GM23338 (cell line): ENCODE measurements around the gene BCL2L2. TPM values are rescaled to one million over a fixed set of nuclear protein-coding genes. Genes with fewer than 3 reads are reported as not detected.

Source experiments
- ATAC-seq: fragments of 200-7000 bp; cut with Tn5 transposase; 3 replicates; pipeline ENCODE4 v1.9.1; 2020
- DNase-seq: peaks from one replicate; pipeline ENCODE4 v3.0.0-alpha.2; 2015; ENCODE audit warnings: low spot score
- H2AFZ ChIP-seq: fragments of 200-600 bp; sonication (generic); 2 replicates; pipeline ENCODE4 v1.8.0; 2016; ENCODE audit warnings: antibody characterized with exemption, mild to moderate bottlenecking, moderate library complexity
- H3F3A ChIP-seq: fragments of 200-600 bp; sonication (generic); replicated peaks from 2 replicates; pipeline ENCODE4 v1.8.0; 2017; ENCODE audit warnings: antibody characterized with exemption, mixed run types, low read depth
- H3K27ac ChIP-seq: fragments of 200-600 bp; sonication (generic); 2 replicates; pipeline ENCODE4 v1.6.1; 2016; ENCODE audit warnings: low read depth
- H3K27me3 ChIP-seq: fragments of 200-600 bp; sonication (generic); 2 replicates; pipeline ENCODE4 v1.8.0; 2016; ENCODE audit warnings: mild to moderate bottlenecking, mixed run types, moderate library complexity; ENCODE audit not compliant: insufficient read depth
- H3K36me3 ChIP-seq: fragments of 200-600 bp; sonication (generic); 2 replicates; pipeline ENCODE4 v1.8.0; 2016; ENCODE audit warnings: mild to moderate bottlenecking; ENCODE audit not compliant: insufficient read depth
- H3K4me1 ChIP-seq: fragments of 200-600 bp; sonication (generic); 2 replicates; pipeline ENCODE4 v1.8.0; 2016; ENCODE audit warnings: mild to moderate bottlenecking, moderate library complexity; ENCODE audit not compliant: insufficient read depth
- H3K4me2 ChIP-seq: fragments of 200-600 bp; sonication (generic); 2 replicates; pipeline ENCODE4 v1.7.1; 2017; ENCODE audit warnings: mixed run types
- H3K4me3 ChIP-seq: fragments of 200-600 bp; sonication (generic); 2 replicates; pipeline ENCODE4 v1.6.1; 2016; ENCODE audit warnings: mixed run types
- H3K79me2 ChIP-seq: fragments of 200-600 bp; sonication (generic); replicated peaks from 2 replicates; pipeline ENCODE4 v1.8.0; 2017; ENCODE audit warnings: mild to moderate bottlenecking; ENCODE audit not compliant: insufficient read depth
- H3K9me2 ChIP-seq: fragments of 200-600 bp; sonication (generic); 2 replicates; pipeline ENCODE4 v1.8.0; 2017; ENCODE audit not compliant: insufficient read depth
- H4K20me1 ChIP-seq: fragments of 200-600 bp; sonication (generic); replicated peaks from 2 replicates; pipeline ENCODE4 v1.8.0; 2017; ENCODE audit warnings: mild to moderate bottlenecking; ENCODE audit not compliant: insufficient read depth
- H3K27ac Mint-ChIP-seq: 2 replicates; pipeline ENCODE4 v1.8.0; 2020; ENCODE audit warnings: inconsistent platforms, mild to moderate bottlenecking, moderate library complexity, mixed read lengths
- H3K27me3 Mint-ChIP-seq: 3 replicates; pipeline ENCODE4 v1.8.0; 2022; ENCODE audit warnings: low read depth, mild to moderate bottlenecking, moderate library complexity, mixed read lengths, inconsistent platforms; ENCODE audit not compliant: insufficient read depth, poor library complexity
- H3K36me3 Mint-ChIP-seq: 3 replicates; pipeline ENCODE4 v1.8.0; 2021; ENCODE audit warnings: low read depth, mild to moderate bottlenecking, inconsistent platforms, moderate library complexity, mixed read lengths
- H3K4me1 Mint-ChIP-seq: 3 replicates; pipeline ENCODE4 v1.8.0; 2020; ENCODE audit warnings: mild to moderate bottlenecking, inconsistent platforms, mixed read lengths
- H3K4me3 Mint-ChIP-seq: 3 replicates; pipeline ENCODE4 v1.8.0; 2021; ENCODE audit warnings: moderate library complexity, mild to moderate bottlenecking, inconsistent platforms, mixed read lengths
- H3K9me3 Mint-ChIP-seq: 3 replicates; pipeline ENCODE4 v1.8.0; 2020; ENCODE audit warnings: moderate library complexity, mild to moderate bottlenecking, inconsistent platforms, mixed read lengths
- EZH2 ChIP-seq: fragments of 200-600 bp; sonication (generic); IDR thresholded peaks from one replicate; pipeline ENCODE4 v1.8.0; 2017; ENCODE audit warnings: antibody characterized with exemption, mild to moderate bottlenecking, low read depth; ENCODE audit not compliant: unreplicated experiment
- POLR2AphosphoS5 ChIP-seq: IDR thresholded peaks from 2 replicates; pipeline ENCODE4 v1.6.1; 2016; ENCODE audit warnings: antibody characterized with exemption, low read depth
- polyA plus RNA-seq: library from polyadenylated mRNA; unstranded; fragments of >200 nt; fragmentation: Nextera tagmentation; extraction: Ambion mirVana; gene quantifications from 2 replicates; pipeline ENCODE4 v1.2.1, GENCODE V29; 2016
- total RNA-seq: library from RNA; depleted of rRNA; stranded (reverse); fragments of >200 nt; shearing (Covaris generic); gene quantifications from 2 replicates; pipeline ENCODE4 v1.2.3, GENCODE V29; 2014
- TF ChIP-seq, protein P1 (sequence below), 2 experiments: fragments of 200-600 bp in 1 of 2; sonication (generic) in 1 of 2; conservative IDR thresholded peaks; 2 replicates each; pipeline versions ENCODE4 v1.5.1 to v1.6.1; 2016 to 2017; ENCODE audit warnings: antibody characterized with exemption in 2 of 2, low read depth in 2 of 2, mild to moderate bottlenecking in 2 of 2, moderate library complexity in 1 of 2
- TF ChIP-seq, protein P2 (sequence below): IDR thresholded peaks from one replicate; pipeline ENCODE4 v1.6.1; 2018; ENCODE audit warnings: antibody characterized with exemption; ENCODE audit not compliant: unreplicated experiment

Gene BCL2L2
- total and polyA plus RNA-seq, 2 experiments from 2014 or later: 3.5 to 12.3 TPM

DNA sequence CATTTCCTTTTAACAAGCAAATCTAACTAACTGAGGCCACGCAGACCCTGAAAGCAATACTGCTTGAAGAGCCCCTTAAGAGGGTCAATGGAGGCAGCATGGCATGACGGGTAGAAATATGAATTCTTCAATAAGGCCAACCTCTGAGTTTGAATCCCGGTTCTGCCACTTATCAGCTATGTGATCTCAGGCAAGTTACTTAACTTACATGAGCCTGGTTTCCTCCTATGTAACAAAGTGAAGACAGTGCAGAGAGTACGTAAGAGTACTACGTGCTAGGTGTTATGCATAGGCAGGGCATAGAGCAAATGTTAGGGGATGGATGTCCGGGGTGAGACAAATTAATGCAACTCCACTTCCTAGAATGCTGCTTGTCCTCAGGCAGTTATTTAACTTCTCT, 25.4 kb upstream of the BCL2L2 start (continued):
- TF ChIP-seq, protein P1, sequence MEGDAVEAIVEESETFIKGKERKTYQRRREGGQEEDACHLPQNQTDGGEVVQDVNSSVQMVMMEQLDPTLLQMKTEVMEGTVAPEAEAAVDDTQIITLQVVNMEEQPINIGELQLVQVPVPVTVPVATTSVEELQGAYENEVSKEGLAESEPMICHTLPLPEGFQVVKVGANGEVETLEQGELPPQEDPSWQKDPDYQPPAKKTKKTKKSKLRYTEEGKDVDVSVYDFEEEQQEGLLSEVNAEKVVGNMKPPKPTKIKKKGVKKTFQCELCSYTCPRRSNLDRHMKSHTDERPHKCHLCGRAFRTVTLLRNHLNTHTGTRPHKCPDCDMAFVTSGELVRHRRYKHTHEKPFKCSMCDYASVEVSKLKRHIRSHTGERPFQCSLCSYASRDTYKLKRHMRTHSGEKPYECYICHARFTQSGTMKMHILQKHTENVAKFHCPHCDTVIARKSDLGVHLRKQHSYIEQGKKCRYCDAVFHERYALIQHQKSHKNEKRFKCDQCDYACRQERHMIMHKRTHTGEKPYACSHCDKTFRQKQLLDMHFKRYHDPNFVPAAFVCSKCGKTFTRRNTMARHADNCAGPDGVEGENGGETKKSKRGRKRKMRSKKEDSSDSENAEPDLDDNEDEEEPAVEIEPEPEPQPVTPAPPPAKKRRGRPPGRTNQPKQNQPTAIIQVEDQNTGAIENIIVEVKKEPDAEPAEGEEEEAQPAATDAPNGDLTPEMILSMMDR (conservative IDR thresholded peaks at IDR 0.05; ENCODE audit: low read depth in 2 of 2): no peak
- TF ChIP-seq, protein P2, sequence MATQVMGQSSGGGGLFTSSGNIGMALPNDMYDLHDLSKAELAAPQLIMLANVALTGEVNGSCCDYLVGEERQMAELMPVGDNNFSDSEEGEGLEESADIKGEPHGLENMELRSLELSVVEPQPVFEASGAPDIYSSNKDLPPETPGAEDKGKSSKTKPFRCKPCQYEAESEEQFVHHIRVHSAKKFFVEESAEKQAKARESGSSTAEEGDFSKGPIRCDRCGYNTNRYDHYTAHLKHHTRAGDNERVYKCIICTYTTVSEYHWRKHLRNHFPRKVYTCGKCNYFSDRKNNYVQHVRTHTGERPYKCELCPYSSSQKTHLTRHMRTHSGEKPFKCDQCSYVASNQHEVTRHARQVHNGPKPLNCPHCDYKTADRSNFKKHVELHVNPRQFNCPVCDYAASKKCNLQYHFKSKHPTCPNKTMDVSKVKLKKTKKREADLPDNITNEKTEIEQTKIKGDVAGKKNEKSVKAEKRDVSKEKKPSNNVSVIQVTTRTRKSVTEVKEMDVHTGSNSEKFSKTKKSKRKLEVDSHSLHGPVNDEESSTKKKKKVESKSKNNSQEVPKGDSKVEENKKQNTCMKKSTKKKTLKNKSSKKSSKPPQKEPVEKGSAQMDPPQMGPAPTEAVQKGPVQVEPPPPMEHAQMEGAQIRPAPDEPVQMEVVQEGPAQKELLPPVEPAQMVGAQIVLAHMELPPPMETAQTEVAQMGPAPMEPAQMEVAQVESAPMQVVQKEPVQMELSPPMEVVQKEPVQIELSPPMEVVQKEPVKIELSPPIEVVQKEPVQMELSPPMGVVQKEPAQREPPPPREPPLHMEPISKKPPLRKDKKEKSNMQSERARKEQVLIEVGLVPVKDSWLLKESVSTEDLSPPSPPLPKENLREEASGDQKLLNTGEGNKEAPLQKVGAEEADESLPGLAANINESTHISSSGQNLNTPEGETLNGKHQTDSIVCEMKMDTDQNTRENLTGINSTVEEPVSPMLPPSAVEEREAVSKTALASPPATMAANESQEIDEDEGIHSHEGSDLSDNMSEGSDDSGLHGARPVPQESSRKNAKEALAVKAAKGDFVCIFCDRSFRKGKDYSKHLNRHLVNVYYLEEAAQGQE: no peak
- TF ChIP-seq POLR2AphosphoS5: no peak

DNA sequence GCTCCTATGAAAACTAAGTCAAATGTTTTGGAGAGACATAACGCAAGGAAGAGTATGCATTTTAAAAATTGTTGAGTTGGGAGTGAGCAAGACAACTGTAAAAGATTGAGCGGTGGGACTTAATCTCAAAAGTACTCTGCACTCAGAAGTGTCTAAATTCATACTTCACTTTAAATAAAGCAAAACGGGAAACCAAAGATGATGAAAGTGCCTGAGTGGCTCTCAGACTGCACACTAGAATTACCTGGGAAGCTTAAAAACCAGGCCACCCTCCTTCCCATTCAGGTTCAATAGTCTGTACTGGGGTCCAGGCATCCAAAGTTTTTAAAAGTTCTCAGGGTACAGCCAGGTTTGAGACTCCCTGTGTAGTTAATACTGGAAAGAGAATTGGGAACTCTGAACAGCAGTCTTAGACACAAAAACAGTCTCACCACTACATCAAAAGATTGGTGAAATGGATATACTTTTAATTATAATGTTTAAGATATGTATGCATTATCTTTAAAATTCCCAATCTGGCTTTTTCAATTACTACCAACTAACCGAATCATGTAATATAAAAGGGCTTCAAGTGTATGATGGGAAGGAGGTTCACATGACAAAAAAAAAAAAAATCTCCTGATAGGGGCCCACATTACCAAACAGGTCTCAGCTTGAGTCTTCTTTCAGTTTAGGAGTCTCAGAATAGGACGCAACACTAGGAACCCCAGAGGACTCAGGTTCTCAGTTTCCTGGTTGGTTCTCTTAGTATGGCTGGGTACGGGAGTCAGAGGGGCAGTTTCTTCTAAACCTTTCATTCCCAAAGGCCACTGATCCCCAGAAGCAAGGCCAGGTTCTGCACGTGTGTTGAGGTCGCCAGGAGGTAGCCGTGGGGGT, 21.7 kb upstream of the BCL2L2 start:
- Histone ChIP-seq H2AFZ (peak overlapping the region; percentile 95; the same call in 1 of the 2 replicates), H3K36me3 (no peaks in the 10 kb centered on the region), H4K20me1 (peaks cover 20% of the 10 kb centered on the region; the same call in 1 of the 2 replicates), H3F3A (peaks cover 16% of the 10 kb centered on the region), H3K4me2 (peak overlapping the region; percentile 93), H3K27ac (no peak overlapping the region), H3K79me2 (peaks cover 12% of the 10 kb centered on the region), H3K4me1 (peaks cover 21% of the 10 kb centered on the region), H3K27me3 (peaks cover 52% of the 10 kb centered on the region), H3K9me2 (no peaks in the 10 kb centered on the region), H3K4me3 (peak overlapping the region; percentile 94)
- TF ChIP-seq EZH2: no peak
- Mint-ChIP-seq H3K9me3 (no peaks in the 10 kb centered on the region), H3K27me3 (peaks cover 37% of the 10 kb centered on the region), H3K27ac (no peak overlapping the region), H3K4me3 (peak overlapping the region; percentile 91), H3K4me1 (peaks cover 16% of the 10 kb centered on the region), H3K36me3 (no peaks in the 10 kb centered on the region)
- ATAC-seq (peak; percentile 1; the same call in 1 of the 3 replicates), DNase-seq (no peak)

DNA sequence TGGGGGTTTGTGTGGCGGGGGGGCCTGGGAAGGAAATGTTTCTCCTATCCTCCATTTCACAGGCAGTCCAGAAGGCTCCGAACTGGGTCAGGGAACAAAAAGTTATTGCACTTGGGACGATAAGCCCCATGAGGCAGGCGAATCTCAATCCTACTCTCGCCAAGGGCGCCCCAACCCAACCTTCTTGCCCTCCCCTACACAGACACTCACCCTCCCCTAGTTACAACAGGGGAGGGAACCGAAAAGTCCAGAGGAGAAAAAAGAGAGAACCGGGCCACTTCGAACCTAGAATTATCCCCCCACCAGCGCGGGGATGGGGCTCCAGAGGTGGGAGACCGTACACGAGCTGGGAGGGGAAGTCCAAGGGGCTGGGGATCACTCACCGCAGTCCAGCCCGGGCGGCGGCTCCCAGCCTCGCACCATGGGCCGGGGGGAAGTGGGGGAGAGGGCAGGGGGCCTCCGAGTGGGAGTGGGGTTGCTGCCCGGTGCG, 21.1 kb upstream of the BCL2L2 start:
- H3K4me1 Mint-ChIP-seq: peaks cover 11% of the 10 kb centered on the region; the same call in 2 of the 3 replicates
- H3K4me3 ChIP-seq: peak overlapping the region; percentile 94
- no peak overlapping the region for H3K27ac Mint-ChIP-seq
- H3K27me3 ChIP-seq: peaks cover 58% of the 10 kb centered on the region
- H2AFZ ChIP-seq: peak overlapping the region; percentile 95
- ATAC-seq (peak; percentile 54), DNase-seq (peak; percentile 37)
- no peaks in the 10 kb centered on the region for H3K36me3 ChIP-seq
- peaks cover 16% of the 10 kb centered on the region for H3F3A ChIP-seq
- no peaks in the 10 kb centered on the region for H3K9me2 ChIP-seq
- peak overlapping the region; percentile 93 for H3K4me2 ChIP-seq
- peaks cover 20% of the 10 kb centered on the region; the same call in 1 of the 2 replicates for H4K20me1 ChIP-seq
- no peaks in the 10 kb centered on the region for H3K9me3 Mint-ChIP-seq
- peaks cover 15% of the 10 kb centered on the region for H3K4me1 ChIP-seq
- H3K4me3 Mint-ChIP-seq: peak overlapping the region; percentile 91
- H3K36me3 Mint-ChIP-seq: no peaks in the 10 kb centered on the region
- no peak overlapping the region for H3K27ac ChIP-seq
- peaks cover 41% of the 10 kb centered on the region for H3K27me3 Mint-ChIP-seq
- H3K79me2 ChIP-seq: peaks cover 12% of the 10 kb centered on the region
- TF ChIP-seq, protein P2: no peak
